ENCODE measurements around the gene KBTBD3.
"Not testable (repeated sequence)": the region's sequence is repeated elsewhere in the genome, so short reads cannot be mapped to it uniquely, and the experiment has no call there.

The KBTBD3 gene

DNA sequence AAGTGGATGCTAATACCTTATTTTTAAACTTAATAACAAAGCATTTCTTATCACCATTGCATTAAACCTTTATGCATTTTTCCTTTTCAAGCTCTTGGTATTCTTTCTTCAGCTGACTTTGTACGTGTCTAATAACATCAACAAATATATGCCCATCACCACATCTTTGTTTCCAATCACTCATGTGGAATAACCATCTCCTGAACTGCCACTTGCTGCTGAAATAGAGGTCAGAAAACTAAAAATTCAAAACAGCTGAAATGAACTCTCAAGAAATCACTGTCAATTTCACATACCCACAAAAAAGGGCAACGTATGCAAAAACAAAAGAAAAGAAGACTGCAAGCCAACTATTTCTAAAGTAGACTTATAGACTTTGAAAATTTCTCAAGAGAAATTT is 62.5 kb downstream of the KBTBD3 start:
- TF ChIP-seq, protein P1, sequence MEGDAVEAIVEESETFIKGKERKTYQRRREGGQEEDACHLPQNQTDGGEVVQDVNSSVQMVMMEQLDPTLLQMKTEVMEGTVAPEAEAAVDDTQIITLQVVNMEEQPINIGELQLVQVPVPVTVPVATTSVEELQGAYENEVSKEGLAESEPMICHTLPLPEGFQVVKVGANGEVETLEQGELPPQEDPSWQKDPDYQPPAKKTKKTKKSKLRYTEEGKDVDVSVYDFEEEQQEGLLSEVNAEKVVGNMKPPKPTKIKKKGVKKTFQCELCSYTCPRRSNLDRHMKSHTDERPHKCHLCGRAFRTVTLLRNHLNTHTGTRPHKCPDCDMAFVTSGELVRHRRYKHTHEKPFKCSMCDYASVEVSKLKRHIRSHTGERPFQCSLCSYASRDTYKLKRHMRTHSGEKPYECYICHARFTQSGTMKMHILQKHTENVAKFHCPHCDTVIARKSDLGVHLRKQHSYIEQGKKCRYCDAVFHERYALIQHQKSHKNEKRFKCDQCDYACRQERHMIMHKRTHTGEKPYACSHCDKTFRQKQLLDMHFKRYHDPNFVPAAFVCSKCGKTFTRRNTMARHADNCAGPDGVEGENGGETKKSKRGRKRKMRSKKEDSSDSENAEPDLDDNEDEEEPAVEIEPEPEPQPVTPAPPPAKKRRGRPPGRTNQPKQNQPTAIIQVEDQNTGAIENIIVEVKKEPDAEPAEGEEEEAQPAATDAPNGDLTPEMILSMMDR (IDR thresholded peaks at IDR 0.05; ENCODE audit: control insufficient read depth, insufficient read depth, low read depth, low read length, missing control alignments), result no peak
- no peak for DNase-seq (ENCODE audit: low read depth)
- no peak overlapping the region for H3K4me3 ChIP-seq (ENCODE audit: control insufficient read depth, low read depth, low read length)

DNA sequence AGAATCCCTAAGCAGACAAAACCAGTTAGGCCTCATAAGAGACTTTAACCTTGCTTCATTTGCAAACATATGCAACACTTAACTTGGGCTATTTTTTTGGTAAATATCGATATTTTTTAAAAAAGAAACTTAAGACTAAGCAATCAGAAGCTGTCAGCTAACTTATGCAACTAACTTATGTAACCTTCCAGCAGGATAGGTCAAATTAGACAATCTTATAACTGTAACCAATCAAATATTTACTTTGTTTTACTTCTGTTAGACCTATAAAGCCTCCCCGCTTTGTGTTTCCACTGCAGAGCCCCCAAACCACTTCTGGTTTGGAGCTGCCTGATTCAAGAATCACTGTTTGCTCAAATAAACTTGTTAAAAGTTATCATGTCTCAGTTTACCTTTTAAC is 63.1 kb downstream of the KBTBD3 start:
- DNase-seq (ENCODE audit: low read depth), result no peak
- TF ChIP-seq, protein P1 (IDR thresholded peaks at IDR 0.05; ENCODE audit: control insufficient read depth, insufficient read depth, low read depth, low read length, missing control alignments), result no peak
- H3K4me3 ChIP-seq (ENCODE audit: control insufficient read depth, low read depth, low read length), result no peak overlapping the region

DNA sequence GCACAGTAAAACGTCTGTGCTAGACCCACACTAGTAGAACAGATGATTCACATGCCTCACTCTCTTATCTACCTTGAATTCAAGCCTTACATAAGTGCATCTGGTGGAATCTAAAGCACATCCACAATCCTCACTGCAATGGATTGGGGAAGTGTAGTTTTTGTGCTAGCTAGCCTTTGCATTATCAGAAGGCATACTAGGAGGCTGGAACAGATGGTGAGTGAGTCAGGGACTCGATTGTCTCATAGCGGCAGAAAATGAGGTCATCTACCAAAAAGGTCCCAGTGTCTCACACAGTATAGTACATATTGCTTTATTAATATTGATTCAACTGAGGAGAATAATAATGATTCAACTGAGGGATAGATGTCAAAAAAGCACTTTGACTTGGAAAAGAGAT is 64.4 kb downstream of the KBTBD3 start:
- TF ChIP-seq, protein P1 (IDR thresholded peaks at IDR 0.05; ENCODE audit: control insufficient read depth, insufficient read depth, low read depth, low read length, missing control alignments), result no peak
- peak; percentile 5 for DNase-seq (ENCODE audit: low read depth)
- H3K4me3 ChIP-seq (ENCODE audit: control insufficient read depth, low read depth, low read length), result no peak overlapping the region

DNA sequence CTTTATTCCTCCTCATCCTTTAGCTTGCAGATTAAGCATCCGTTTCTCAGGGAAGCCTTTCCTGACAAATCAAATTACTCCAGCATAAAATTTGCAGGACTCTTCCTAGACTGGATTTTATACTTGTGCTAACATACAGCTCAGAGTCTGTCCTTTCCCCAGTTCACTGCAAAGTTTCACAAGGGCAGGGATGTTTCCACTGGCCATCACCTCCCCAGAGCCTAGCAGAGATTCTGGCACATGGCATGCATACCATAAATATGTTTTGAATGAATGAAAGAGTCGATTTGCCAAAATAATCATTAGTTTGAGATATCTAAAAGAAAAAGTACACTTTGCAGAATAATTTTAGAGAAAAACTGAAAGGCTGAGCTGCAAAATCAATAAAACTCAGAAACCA is 65.7 kb downstream of the KBTBD3 start:
- TF ChIP-seq, protein P1 (IDR thresholded peaks at IDR 0.05; ENCODE audit: control insufficient read depth, insufficient read depth, low read depth, low read length, missing control alignments), result no peak
- no peak overlapping the region for H3K4me3 ChIP-seq (ENCODE audit: control insufficient read depth, low read depth, low read length)
- no peak for DNase-seq (ENCODE audit: low read depth)

DNA sequence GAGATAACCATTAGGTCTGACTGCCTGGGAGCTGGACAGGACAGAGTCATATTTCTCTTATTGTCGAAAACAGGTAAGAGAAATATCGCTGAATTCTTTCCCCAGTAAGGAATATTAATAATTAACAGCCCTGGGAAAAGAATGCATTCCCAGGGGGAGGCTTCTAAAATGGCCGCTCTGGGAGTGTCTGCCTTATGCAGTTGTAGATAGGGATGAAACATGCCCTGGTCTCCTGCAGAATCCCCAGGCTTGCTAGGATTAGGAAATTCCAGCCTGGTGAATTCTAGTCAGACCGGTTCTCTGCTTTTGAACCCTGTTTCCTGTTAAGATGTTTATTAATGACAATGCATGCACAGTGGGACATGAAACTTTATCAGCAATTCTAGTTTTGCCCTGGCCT is 74.1 kb downstream of the KBTBD3 start:
- DNase-seq (ENCODE audit: low read depth); H3K4me3 ChIP-seq (ENCODE audit: control insufficient read depth, low read depth, low read length): not testable (repeated sequence)

DNA sequence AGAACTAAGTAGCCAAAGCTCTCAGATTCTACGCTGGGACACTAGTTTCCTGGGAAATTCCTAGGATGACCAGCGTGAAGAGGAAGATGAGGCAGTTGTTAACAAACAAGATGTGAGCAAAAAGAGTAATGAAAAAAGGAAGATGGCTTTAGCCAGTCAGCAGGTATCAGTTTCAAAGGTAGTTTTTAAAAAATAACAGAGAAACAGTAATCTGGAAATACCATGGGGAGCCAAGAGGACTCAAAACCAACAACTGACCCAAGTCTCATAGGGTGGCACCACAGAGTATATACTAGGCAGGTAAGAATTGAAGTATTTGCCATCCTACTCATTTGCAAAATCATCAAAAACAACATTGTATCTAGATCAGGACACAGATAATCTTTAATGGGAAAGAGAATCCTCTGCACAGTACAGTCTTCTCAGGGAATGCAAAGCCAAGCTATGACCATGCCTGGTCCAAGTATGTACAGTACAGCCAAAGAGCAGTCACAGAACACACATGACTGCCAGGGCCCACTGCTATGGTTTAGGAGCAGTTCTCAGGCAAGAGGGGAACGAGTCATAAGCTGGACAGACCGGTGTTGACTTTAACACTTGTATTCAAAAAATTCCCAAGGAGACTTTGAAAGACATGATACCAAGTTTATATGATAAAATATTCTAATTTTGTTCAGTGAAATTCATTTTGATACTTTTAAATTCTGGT is 75.7 kb downstream of the KBTBD3 start:
- no peak overlapping the region for H3K4me3 ChIP-seq (ENCODE audit: control insufficient read depth, low read depth, low read length)
- DNase-seq (ENCODE audit: low read depth), result no peak
- TF ChIP-seq, protein P1 (IDR thresholded peaks at IDR 0.05; ENCODE audit: control insufficient read depth, insufficient read depth, low read depth, low read length, missing control alignments), result no peak
